Small intestine (tissue), 7 donors: ENCODE data around the gene CREM. TPM values are rescaled to one million over a fixed set of nuclear protein-coding genes. Genes with fewer than 3 reads are reported as not detected.

ENCODE experiments used
- DNase-seq, 2 donors: peaks; one replicate each; pipeline versions ENCODE4 v3.0.0 to v3.0.0-alpha.2; 2013
- FAIRE-seq: peaks from 2 replicates; lab custom pipeline; 2012; peaks lifted over from hg19 to GRCh38; lab: Jason Lieb, UNC
- H3K27ac ChIP-seq, 3 donors: one replicate each; pipeline ENCODE4 v1.5.1; 2013; ENCODE audit warnings: low read length in 2 of 3, mild to moderate bottlenecking in 2 of 3, control low read depth in 1 of 3, inconsistent platforms in 1 of 3, low read depth in 1 of 3, moderate library complexity in 1 of 3
- H3K27me3 ChIP-seq, 3 donors: one replicate each; pipeline ENCODE4 v1.6.1; 2013; ENCODE audit warnings: low read length in 3 of 3, inconsistent platforms in 1 of 3; ENCODE audit not compliant: control insufficient read depth in 3 of 3, insufficient read depth in 3 of 3
- H3K36me3 ChIP-seq, 3 donors: one replicate each; pipeline ENCODE4 v1.6.1; 2013; ENCODE audit warnings: low read length in 3 of 3, inconsistent platforms in 1 of 3, low read depth in 1 of 3, mild to moderate bottlenecking in 1 of 3, moderate library complexity in 1 of 3; ENCODE audit not compliant: control insufficient read depth in 3 of 3, insufficient read depth in 2 of 3
- H3K4me1 ChIP-seq, 3 donors: one replicate each; pipeline ENCODE4 v1.6.1; 2013; ENCODE audit warnings: low read length in 2 of 3, inconsistent platforms in 1 of 3, low read depth in 1 of 3, mild to moderate bottlenecking in 1 of 3, moderate library complexity in 1 of 3; ENCODE audit not compliant: control insufficient read depth in 3 of 3, insufficient read depth in 2 of 3
- H3K4me3 ChIP-seq, 3 donors: one replicate each; pipeline ENCODE4 v1.5.1; 2013; ENCODE audit warnings: low read length in 3 of 3, control low read depth in 1 of 3, inconsistent platforms in 1 of 3, low read depth in 1 of 3, mild to moderate bottlenecking in 1 of 3, moderate library complexity in 1 of 3
- H3K9me3 ChIP-seq, 2 donors: one replicate each; pipeline ENCODE4 v1.6.1; 2013; ENCODE audit warnings: low read depth in 1 of 2, low read length in 1 of 2; ENCODE audit not compliant: control insufficient read depth in 2 of 2, insufficient read depth in 1 of 2
- WGBS, 3 donors: extraction: QIAGEN DNeasy Blood & Tissue Kit; methylation state at CpG; one replicate each; pipeline ENCODE4 v1.1.7; 2013; 5-methylcytosine and 5-hydroxymethylcytosine counted together
- polyA plus RNA-seq, 4 donors: library from polyadenylated mRNA; stranded (reverse) in 3 of 4; unstranded in 1 of 4; fragments of 200-250 nt in 3 of 4; fragments of 120-200 nt in 1 of 4; gene quantifications; one replicate each; pipeline versions ENCODE4 v1.2.1 to v1.2.3, GENCODE V29; 2013
- donor health status: healthy with polysubstance abuse.
- donor health status: control.
- donor health status: control.
- donor health status: Bipolar disorder and iron deficiency.
- donor health status: healthy.

The CREM gene
- polyA plus RNA-seq, 4 donors: 13.2 to 27.6 (median 22.7) TPM

DNA sequence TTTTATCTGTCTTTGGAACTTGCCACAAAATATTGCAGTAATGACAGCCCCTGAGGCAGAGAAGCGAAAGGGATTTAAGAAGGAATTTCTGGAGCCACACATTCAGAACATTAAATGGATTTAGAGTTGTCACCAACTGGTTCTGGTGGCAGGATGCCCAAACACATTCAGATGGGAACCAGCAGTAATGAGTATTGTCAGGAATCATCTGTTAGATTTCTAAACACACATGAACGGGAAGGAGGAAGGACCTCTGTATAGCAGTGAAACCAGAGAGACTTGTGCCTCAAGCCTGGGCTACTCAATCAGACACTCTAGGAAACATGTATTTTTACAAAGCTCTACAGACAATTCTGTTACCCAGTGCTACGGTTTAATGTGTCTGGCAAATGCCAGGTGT, 105.9 kb downstream of the CREM start:
- no peaks in the 10 kb centered on the region for H3K27me3 ChIP-seq
- no peak overlapping the region for H3K27ac ChIP-seq
- H3K4me1 ChIP-seq: no peaks in the 10 kb centered on the region
- H3K4me3 ChIP-seq: no peak overlapping the region
- no peak for FAIRE-seq
- 72 to 75% (median 72%) methylated on average over 3 of the region's 3 CpGs for WGBS, 3 donors
- no peak for DNase-seq
- H3K36me3 ChIP-seq: no peaks in the 10 kb centered on the region
- H3K9me3 ChIP-seq: no peaks in the 10 kb centered on the region

DNA sequence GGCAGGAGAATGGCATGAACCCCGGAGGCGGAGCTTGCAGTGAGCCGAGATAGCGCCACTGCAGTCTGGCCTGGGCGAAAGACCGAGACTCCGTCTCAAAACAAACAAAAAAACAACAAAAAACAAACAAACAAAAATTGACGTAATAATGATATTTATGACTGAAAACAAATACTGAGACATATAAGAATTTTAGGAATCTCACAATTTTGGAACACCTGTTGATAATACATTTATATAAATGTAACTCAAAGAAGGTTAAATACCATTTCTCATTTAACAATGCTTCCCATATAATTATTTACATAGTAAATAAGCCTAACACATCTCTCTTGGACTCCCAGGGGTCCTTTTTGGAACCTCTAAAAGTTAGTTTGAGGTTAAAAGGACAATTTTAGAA, 107.4 kb downstream of the CREM start:
- 95 to 97% (median 96%) methylated on average over 8 of the region's 8 CpGs for whole genome bisulfite sequencing, 3 donors
- DNase-seq: no peak

DNA sequence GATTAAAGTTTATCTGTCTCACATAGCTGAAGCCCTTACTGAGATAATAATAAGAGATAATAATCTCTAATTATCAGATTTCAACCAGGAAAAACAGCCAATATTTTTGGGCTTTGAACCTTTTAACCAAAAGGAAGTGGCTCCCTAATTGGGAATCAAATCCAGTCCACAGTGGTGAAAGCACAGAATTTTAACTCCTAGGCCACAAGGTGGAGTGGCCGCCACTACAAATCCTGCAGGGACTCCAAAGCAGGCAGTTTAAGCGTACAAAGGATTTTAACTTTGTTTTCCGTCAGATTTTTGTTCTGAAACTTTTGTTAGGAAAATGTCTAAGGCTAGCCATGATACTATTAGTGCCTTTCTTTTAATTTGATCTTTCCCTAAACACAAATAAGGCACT, 110.1 kb downstream of the CREM start:
- no peaks in the 10 kb centered on the region for H3K9me3 ChIP-seq
- FAIRE-seq: no peak
- peak in 1 of 2 donors; percentile 10 for DNase-seq

More for the DNA sequence above, 107.4 kb downstream of the CREM start:
- Histone ChIP-seq H3K27me3 (no peaks in the 10 kb centered on the region), H3K4me1 (no peaks in the 10 kb centered on the region), H3K36me3 (no peaks in the 10 kb centered on the region), H3K27ac (no peak overlapping the region), H3K4me3 (no peak overlapping the region), H3K9me3 (no peaks in the 10 kb centered on the region)
- FAIRE-seq: no peak

DNA sequence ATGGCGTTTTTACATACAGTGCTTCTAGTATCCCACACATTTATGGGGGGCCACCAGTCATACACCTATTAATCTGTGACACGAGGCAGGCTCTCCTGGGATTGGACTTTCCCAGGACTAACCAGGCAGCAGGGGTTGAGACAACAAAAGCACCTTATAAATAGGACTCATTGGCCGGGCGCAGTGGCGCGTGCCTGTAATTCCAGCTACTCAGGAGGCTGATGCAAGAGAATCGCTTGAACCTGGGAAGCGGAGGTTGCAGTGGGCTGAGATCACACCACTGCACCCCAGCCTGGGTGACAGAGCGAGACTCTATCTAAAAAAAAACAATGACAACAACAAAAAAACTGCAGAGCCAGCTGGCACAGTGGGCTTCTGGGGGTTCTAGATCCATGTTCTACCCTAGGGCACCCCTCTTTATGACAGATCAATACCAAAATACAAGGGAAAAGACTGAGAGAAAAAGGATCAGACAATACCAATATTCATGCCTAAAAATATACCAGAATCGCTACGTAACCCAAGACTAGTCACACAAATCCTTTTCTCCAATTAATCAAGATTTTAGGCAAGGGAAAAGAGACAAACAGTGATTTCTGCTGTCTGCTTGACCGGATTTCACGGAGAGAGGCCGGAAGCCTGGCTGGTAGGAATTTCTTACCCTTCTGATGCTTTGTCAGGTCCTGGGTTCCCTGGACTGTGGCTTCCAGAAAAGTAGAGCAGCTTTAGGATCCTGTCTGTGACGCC, 111.3 kb downstream of the CREM start:
- Histone ChIP-seq H3K27ac (no peak overlapping the region), H3K27me3 (no peaks in the 10 kb centered on the region), H3K4me3 (no peak overlapping the region), H3K4me1 (no peaks in the 10 kb centered on the region), H3K9me3 (no peaks in the 10 kb centered on the region), H3K36me3 (no peaks in the 10 kb centered on the region)
- WGBS, 3 donors: 92 to 94% (median 93%) methylated on average over 15 of the region's 15 CpGs
- DNase-seq: no peak
- no peak for FAIRE-seq

More for the DNA sequence above, 110.1 kb downstream of the CREM start:
- no peaks in the 10 kb centered on the region for H3K4me1 ChIP-seq
- 69 to 80% (median 76%) methylated on average over 3 of the region's 3 CpGs for WGBS, 3 donors
- H3K36me3 ChIP-seq: no peaks in the 10 kb centered on the region
- no peak overlapping the region for H3K4me3 ChIP-seq
- no peak overlapping the region for H3K27ac ChIP-seq
- no peaks in the 10 kb centered on the region for H3K27me3 ChIP-seq

DNA sequence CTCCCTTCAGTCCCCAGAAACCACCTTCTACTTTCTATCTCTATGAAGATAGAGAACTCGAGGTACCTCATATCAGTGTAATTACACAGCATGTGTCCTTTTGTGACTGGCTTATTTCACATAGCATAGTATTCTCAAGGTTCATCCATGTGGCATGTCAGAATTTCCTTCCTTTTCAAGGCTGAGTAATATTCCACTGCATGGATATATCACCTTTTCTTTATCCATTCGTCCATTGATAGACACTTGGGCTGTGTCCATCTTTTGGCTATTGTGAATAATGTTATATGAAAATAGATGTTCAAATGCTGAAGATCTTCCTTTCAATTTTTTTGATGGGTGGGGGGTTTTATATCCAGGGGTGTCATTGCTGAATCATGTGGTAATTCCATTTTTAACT, 117.9 kb downstream of the CREM start:
- WGBS, 3 donors: 70 to 87% (median 77%) methylated on average over 2 of the region's 2 CpGs
- Histone ChIP-seq H3K9me3 (no peaks in the 10 kb centered on the region), H3K4me3 (no peak overlapping the region), H3K4me1 (no peaks in the 10 kb centered on the region), H3K27me3 (no peaks in the 10 kb centered on the region), H3K27ac (no peak overlapping the region), H3K36me3 (no peaks in the 10 kb centered on the region)
- FAIRE-seq (no peak), DNase-seq (no peak)

DNA sequence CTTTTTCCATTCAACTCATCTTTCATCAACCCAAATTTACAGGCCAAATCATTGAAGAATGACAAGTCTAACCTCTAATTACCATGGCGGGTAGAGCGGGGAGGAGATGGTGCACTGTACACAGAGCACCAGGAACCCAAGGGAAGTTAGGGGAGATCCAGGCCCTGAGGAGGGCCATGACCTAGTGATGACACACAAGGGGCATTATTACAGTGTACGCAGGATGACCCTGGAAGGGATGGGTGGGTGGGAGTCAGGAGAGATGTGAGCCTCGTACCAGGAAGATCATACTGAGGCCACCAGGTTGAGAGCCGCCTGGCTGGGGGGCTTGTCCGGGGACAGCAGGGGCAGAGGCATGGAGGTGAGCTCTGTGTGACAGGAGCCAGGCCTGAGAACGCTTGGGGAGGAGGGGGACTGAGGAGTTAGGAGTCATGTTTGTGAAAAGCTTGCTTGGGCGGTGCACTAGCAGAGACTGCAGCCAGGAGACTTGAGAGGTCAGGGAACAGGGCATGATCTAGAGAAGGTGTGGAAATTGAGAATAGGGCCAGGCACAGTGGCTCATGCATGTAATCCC, 120.2 kb downstream of the CREM start:
- no peak for FAIRE-seq
- Histone ChIP-seq H3K9me3 (no peaks in the 10 kb centered on the region), H3K4me3 (no peak overlapping the region), H3K27me3 (no peaks in the 10 kb centered on the region), H3K27ac (no peak overlapping the region), H3K4me1 (no peaks in the 10 kb centered on the region), H3K36me3 (no peaks in the 10 kb centered on the region)
- WGBS, 3 donors: 86 to 90% (median 86%) methylated on average over 8 of the region's 8 CpGs
- DNase-seq: no peak

DNA sequence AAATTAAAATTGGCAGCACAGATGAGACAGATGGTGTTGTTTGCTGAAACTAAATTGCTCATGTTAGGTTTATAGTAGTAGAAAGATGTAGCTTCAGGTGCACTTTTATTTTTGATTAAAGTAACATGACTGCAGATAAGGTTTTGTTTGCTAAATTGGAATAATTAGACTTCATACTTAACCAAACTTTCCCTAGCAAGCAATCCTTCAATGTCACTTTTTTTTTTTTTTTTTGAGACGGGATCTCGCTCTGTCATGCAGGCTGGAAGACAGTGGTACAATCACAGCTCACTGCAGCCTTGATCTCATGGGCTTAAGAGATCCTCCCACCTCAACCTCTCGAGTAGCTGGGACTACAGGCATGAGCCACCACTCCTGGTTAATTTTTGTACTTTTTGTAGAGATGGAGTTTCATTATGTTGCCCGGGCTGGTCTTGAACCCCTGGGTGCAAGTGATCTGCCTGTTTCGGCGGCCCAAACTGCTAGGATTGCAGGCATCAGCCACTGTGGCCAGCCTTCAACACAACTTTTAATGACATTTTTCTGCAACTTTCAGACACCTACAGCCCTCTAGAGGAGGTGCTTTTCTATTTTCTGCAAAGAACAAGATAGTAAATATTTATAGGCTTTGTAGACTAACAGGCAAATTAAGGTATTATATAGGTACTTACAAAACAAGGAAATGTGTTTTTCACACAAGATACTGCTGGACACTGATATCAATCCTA, 124.9 kb downstream of the CREM start:
- no peak overlapping the region for H3K4me3 ChIP-seq
- FAIRE-seq (no peak), DNase-seq (no peak)
- H3K27ac ChIP-seq: no peak overlapping the region
- H3K4me1 ChIP-seq: no peaks in the 10 kb centered on the region
- H3K27me3 ChIP-seq: no peaks in the 10 kb centered on the region
- no peaks in the 10 kb centered on the region for H3K36me3 ChIP-seq
- WGBS, 3 donors: 71 to 79% (median 78%) methylated on average over 6 of the region's 6 CpGs
- H3K9me3 ChIP-seq: no peaks in the 10 kb centered on the region

DNA sequence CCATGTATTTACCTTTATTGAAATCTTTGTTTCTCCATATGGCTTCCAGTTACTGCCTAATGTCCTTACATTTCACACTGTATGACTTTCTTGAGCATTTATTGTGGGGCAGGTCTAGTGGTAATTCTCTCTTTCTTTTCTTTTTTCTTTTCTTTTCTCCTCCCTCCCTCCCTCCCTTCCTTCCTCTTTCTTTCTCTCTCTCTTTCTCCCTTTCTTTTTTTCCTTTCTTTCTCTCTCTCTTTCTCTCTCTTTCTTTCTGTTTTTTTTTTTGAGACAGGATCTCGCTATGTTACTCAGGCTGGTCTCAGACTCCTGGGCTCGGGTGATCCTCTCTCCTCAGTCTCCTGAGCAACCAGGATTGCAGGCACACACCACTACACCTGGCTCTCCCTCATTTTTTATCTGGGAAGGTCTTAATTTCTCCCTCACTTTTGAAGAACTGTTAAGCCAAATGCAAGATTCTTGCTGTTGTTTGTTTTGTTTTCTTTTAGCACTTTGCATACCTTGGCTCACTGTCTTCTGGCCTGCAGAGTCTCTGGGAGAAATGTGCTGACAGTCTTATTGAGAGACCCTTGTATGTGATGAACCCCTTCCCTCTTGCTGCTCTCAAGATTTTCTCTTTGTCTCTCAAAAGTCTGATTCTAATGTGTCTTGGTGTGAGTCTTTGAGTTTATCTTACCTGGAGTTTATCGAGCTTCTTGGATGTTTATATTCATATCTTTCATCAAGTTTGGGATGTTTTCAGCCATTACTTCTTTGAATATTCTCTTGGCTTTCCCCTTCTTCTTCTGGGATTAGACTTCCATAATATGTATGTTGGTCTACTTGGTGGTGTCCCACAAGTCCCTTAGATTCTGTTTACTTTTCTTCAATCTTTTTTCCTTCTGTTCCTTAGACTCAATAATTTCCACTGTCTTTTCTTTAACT, 130.7 kb downstream of the CREM start:
- Histone ChIP-seq H3K27me3 (peaks cover 0 to 3% (median 0%) of the 10 kb centered on the region in 3 donors), H3K4me1 (no peaks in the 10 kb centered on the region), H3K9me3 (peaks cover 0 to 10% of the 10 kb centered on the region in 2 donors), H3K36me3 (no peaks in the 10 kb centered on the region), H3K27ac (no peak overlapping the region), H3K4me3 (no peak overlapping the region)
- WGBS, 3 donors: 85 to 93% (median 90%) methylated on average over 3 of the region's 3 CpGs
- no peak for DNase-seq
- FAIRE-seq: no peak
